Spinal cord (tissue), 10 donors: ENCODE measurements around the gene LRPAP1. TPM values are rescaled to one million over a fixed set of nuclear protein-coding genes. Genes with fewer than 3 reads are reported as not detected.

Experiments used
- DNase-seq, 6 donors: peaks; one replicate each; pipeline versions ENCODE4 v3.0.0 to v3.0.0-alpha.2; 2013 to 2015; ENCODE audit warnings: low spot score in 6 of 6, low read depth in 4 of 6
- H3K27ac ChIP-seq: one replicate; pipeline ENCODE4 v1.5.1; 2013; ENCODE audit warnings: low read depth, low read length, control low read depth
- H3K27me3 ChIP-seq: one replicate; pipeline ENCODE4 v1.6.1; 2013; ENCODE audit warnings: low read length; ENCODE audit not compliant: control insufficient read depth, insufficient read depth
- H3K36me3 ChIP-seq: one replicate; pipeline ENCODE4 v1.6.1; 2013; ENCODE audit warnings: low read length; ENCODE audit not compliant: control insufficient read depth, insufficient read depth
- H3K4me1 ChIP-seq: one replicate; pipeline ENCODE4 v1.6.1; 2013; ENCODE audit warnings: low read length; ENCODE audit not compliant: control insufficient read depth, insufficient read depth
- H3K4me3 ChIP-seq: one replicate; pipeline ENCODE4 v1.5.1; 2013; ENCODE audit warnings: low read depth, low read length, control low read depth
- H3K9me3 ChIP-seq: one replicate; pipeline ENCODE4 v1.6.1; 2013; ENCODE audit warnings: low read length; ENCODE audit not compliant: control insufficient read depth, insufficient read depth
- WGBS: methylation state at CpG from one replicate; pipeline ENCODE4 v1.1.5; 2013; ENCODE audit warnings: missing lambda C conversion rate; ENCODE audit not compliant: insufficient coverage; 5-methylcytosine and 5-hydroxymethylcytosine counted together
- polyA plus RNA-seq, 2 donors: library from polyadenylated mRNA; unstranded; fragments of 120-200 nt; gene quantifications; one replicate each; pipeline ENCODE4 v1.2.1, GENCODE V29; 2013; ENCODE audit not compliant: insufficient read length in 2 of 2
- total RNA-seq, 2 donors: library from RNA; depleted of rRNA in 1 of 2; stranded (reverse); fragments of 120-200 nt in 1 of 2; fragments of >200 nt in 1 of 2; gene quantifications; one replicate each; pipeline versions ENCODE4 v1.2.3 to v1.2.4, GENCODE V29; 2013 to 2014
- donor health status: healthy.

The LRPAP1 gene
- total and polyA plus RNA-seq, 4 donors, result 47.1 to 201 (median 139) TPM

DNA sequence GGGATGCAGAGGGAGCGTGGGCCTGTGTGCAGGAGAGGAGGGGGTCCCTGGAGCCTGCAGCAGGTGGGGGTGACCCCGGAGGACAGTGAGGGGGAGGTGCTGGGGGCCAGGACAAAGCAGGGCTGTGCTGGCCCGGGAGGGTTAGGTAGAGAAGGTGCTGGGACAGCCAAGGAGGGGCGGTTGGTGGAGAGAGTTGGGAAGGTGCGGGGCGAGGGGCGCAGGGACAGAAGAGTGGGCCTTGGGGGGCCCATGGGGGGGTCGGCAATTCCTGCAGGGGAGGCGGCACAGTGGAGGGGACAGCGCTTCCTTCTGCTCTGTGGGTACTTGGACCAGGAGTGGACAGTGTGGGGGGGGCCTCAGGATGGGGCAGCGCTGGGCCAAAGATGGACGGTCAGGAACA is 32.5 kb downstream of the LRPAP1 start:
- Histone ChIP-seq H3K4me3 (no peak overlapping the region), H3K27me3 (no peaks in the 10 kb centered on the region), H3K27ac (no peak overlapping the region), H3K4me1 (peaks cover 11% of the 10 kb centered on the region), H3K36me3 (peaks cover 84% of the 10 kb centered on the region), H3K9me3 (no peaks in the 10 kb centered on the region)
- 90% methylated on average over 10 of the region's 12 CpGs for WGBS
- DNase-seq, result no peak

DNA sequence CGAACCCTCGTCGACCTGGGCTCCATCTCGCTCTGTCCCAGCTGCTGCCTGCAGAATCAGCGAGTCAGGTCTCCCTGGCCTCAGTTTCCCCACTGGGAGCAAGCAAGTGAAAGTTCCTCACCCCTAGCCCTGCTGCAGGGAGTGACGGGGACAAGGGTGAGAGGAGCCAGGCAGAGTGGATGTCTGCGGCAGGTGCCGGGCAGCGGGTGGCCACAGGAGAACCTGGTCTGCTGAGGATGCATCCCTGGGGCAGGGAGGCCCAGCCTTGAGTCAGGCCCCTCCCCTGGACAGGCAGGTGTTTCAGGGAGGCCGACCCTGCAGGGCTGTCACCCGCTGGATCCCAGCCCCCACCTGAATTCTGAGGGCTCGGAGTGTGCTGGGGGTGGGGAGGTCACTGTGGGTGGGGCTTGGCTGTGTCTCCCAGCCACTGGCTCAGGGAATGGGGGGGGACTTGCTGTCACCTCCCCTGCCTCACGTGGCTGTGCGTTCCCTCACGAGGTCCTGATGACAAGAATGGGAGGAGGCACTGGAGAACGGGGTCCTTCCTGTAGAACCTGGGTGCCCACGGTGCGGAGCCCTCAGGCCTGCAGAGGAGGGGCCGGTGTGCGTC is 33.2 kb downstream of the LRPAP1 start:
- Histone ChIP-seq H3K4me1 (peaks cover 18% of the 10 kb centered on the region), H3K4me3 (no peak overlapping the region), H3K9me3 (no peaks in the 10 kb centered on the region), H3K27ac (no peak overlapping the region), H3K36me3 (peaks cover 82% of the 10 kb centered on the region), H3K27me3 (no peaks in the 10 kb centered on the region)
- WGBS, result 87% methylated on average over 19 of the region's 20 CpGs
- no peak for DNase-seq

DNA sequence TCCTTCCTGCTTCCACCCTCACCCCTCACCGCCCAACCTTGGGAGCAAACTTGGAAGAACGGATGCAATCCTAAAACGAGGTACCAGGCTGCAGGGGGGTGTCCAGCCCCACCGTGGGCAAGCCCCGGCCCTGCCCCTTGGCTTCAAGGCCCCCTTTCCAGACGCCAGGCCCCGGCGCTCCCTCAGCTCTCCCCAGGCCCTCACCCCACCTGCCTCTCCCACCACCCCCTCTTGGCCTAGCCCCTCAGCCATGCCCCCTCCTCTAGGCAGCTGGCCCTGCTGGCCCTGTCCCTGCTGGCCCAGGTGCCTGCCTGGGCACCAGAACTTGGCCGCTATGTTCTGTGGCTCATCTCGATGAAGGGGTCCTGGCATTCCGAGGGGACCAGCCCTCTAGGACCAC is 33.8 kb downstream of the LRPAP1 start:
- Histone ChIP-seq H3K4me1 (peaks cover 24% of the 10 kb centered on the region), H3K27ac (no peak overlapping the region)
- 69% methylated on average over 9 of the region's 11 CpGs for WGBS

DNA sequence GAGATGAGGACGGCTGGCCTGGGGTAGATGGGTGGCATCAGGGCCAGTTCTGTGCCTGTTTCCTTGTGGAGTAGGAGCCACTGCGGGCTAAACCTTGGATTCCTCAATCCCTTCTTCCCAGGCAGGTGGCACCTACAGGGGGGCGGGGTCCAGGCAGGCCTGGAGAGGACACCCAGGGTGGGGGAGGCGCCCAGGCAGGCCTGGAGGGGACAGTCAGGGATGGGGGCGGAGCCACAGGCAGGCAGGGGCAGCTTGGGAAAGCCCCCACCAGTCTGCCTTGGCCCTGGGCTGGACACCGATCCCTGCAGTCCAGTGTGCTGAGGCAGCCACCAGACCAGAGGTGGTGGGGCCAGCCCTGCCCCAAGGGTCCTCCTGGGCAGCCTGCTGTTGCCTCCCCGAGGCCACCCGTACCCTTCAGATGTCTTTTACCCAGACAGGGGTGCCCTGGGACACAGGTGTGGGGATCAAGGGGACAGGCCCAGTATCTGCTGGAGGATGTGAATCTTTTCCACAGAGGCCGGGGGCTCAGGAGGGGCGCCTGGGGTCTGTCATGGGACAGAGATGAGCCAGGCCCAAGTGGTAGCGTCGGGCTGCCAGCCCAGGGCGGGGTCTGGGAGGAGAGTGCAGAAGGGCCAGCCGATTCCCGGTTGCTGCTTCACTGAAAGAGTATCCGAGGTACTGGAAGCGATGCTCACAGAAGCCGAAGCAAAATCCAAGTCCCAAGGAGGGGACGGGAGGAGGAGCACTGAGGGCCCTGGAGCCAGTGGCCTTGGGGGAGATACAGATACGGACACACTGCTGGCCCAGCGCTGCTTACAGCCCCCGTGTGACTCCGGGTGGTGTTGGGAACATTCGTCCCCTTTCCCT is 34.5 kb downstream of the LRPAP1 start:
- 76% methylated on average over 22 of the region's 24 CpGs for WGBS
- Histone ChIP-seq H3K4me3 (no peak overlapping the region), H3K27me3 (peaks cover 7% of the 10 kb centered on the region), H3K27ac (no peak overlapping the region), H3K4me1 (peaks cover 29% of the 10 kb centered on the region), H3K9me3 (no peaks in the 10 kb centered on the region), H3K36me3 (peaks cover 81% of the 10 kb centered on the region)
- no peak for DNase-seq

More for the DNA sequence above, 33.8 kb downstream of the LRPAP1 start:
- H3K9me3 ChIP-seq, result no peaks in the 10 kb centered on the region
- peaks cover 81% of the 10 kb centered on the region for H3K36me3 ChIP-seq
- H3K27me3 ChIP-seq, result peaks cover 4% of the 10 kb centered on the region
- no peak overlapping the region for H3K4me3 ChIP-seq
- no peak for DNase-seq

DNA sequence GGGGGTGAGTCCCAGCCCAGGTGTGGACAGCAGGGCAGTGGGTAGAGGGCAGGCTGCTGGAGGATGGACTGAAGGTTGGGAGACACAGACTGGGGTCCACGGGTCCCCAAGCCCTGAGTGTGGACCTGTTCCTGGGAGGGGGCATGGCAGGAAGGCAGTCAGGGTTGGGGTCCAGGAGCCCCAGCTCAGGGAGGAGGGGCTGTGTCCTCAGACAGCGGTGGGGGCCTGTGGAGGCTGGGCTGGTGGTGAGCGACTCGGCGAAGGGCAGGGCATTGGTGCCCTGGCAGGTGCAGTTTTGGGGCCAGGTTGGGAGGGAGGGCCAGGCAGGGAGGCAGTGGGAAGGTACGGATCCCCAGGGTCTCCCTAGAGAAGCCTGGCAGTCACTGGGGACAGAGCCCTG is 35.1 kb downstream of the LRPAP1 start:
- Histone ChIP-seq H3K27ac (no peak overlapping the region), H3K9me3 (no peaks in the 10 kb centered on the region)

DNA sequence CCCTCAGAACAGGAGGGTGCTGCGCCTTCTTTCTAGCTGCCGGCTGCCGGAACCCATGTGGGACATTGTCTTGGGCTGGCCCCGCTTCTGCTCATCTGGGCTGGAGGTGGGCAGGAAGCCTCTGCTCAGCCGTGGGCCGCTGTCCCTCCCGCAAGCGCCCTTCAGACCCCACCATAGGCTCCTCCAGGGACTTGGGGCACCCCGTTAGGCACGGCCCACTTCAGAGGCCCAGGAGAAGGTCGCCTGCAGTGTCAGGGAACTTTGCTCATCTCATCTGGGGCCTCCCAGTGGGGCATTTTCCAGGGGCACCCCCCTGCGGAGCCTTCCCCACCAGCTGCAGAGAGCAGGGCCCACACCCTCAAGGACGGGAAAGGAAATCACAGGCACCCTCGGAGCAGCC is 36.2 kb downstream of the LRPAP1 start:
- H3K9me3 ChIP-seq, result no peaks in the 10 kb centered on the region
- H3K27ac ChIP-seq, result no peak overlapping the region
- 77% methylated on average over 14 of the region's 14 CpGs for WGBS
- H3K36me3 ChIP-seq, result peaks cover 71% of the 10 kb centered on the region
- no peak overlapping the region for H3K4me3 ChIP-seq
- no peak for DNase-seq
- H3K4me1 ChIP-seq, result peaks cover 34% of the 10 kb centered on the region
- peaks cover 21% of the 10 kb centered on the region for H3K27me3 ChIP-seq

More for the DNA sequence above, 35.1 kb downstream of the LRPAP1 start:
- no peak for DNase-seq
- peaks cover 77% of the 10 kb centered on the region for H3K36me3 ChIP-seq
- peaks cover 30% of the 10 kb centered on the region for H3K4me1 ChIP-seq
- no peak overlapping the region for H3K4me3 ChIP-seq
- peaks cover 12% of the 10 kb centered on the region for H3K27me3 ChIP-seq
- WGBS, result 99% methylated on average over 6 of the region's 6 CpGs

DNA sequence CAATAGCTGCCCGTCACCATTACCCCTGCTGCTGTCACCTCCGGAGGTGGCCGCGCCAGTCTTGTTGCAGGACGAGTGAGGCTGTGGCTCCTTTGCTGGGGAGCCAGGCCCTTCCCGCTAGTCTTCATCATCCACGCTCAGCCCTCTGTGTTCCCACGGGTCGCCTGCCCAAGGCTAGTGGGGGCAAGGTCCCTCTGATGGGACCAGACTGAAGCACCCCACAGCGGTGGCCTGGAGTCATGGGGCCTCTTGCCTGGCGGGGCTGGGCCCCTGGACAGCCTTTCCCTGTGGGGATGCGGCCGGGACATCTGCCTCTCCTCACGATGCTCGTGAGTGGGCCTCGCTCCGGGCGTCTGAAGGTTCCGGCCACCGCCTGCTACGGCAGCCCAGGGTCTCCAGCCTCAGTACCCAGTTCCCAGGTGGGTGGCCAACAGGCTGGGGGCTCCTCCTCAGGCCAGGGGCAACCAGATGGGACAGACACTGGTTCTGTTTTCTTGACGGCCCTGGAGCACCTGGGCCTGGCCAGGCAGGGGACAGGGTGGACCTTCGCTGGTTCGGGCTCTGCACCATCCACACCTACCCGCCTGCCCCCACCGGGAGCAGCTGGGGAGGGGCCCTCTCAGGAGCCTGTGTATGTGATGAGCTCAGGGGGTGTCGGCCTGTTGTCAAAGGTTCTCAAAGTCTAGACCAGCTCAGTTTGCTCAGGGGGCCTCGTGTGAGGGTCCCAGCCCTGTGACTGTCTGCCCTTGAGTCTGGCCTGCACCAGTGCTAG is 36.8 kb downstream of the LRPAP1 start:
- Histone ChIP-seq H3K9me3 (no peaks in the 10 kb centered on the region), H3K36me3 (peaks cover 65% of the 10 kb centered on the region), H3K4me1 (peaks cover 34% of the 10 kb centered on the region), H3K27me3 (peaks cover 21% of the 10 kb centered on the region), H3K27ac (no peak overlapping the region), H3K4me3 (no peak overlapping the region)
- WGBS, result 84% methylated on average over 24 of the region's 28 CpGs
- DNase-seq, result no peak

DNA sequence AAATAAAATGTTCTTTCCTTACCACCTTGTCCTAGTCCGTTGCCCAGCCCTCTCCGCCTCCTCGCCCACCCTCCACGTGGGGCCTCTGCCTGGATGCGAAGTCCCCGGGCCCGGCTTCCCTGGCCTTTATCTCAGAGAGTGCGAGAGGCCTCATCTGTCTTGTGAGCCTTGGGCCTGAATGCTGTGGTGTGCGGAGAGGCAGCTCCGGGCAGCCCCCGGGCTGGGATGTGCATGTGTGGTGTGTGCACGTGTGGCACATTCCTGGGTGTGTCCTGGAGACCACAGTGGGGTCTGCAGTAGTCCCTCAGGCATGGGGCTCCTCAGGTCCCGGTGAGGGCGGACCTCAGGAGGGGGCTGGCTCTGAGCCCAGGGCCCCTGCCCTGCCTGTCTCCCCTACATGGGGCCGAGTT is 37.8 kb downstream of the LRPAP1 start:
- H3K27ac ChIP-seq, result no peak overlapping the region
- H3K9me3 ChIP-seq, result no peaks in the 10 kb centered on the region
- no peak overlapping the region for H3K4me3 ChIP-seq
- peaks cover 34% of the 10 kb centered on the region for H3K4me1 ChIP-seq
- peak in 1 of 6 donors; percentile 24 for DNase-seq
- 12% methylated on average over 12 of the region's 15 CpGs for whole genome bisulfite sequencing
- H3K27me3 ChIP-seq, result peaks cover 21% of the 10 kb centered on the region
- peaks cover 56% of the 10 kb centered on the region for H3K36me3 ChIP-seq

DNA sequence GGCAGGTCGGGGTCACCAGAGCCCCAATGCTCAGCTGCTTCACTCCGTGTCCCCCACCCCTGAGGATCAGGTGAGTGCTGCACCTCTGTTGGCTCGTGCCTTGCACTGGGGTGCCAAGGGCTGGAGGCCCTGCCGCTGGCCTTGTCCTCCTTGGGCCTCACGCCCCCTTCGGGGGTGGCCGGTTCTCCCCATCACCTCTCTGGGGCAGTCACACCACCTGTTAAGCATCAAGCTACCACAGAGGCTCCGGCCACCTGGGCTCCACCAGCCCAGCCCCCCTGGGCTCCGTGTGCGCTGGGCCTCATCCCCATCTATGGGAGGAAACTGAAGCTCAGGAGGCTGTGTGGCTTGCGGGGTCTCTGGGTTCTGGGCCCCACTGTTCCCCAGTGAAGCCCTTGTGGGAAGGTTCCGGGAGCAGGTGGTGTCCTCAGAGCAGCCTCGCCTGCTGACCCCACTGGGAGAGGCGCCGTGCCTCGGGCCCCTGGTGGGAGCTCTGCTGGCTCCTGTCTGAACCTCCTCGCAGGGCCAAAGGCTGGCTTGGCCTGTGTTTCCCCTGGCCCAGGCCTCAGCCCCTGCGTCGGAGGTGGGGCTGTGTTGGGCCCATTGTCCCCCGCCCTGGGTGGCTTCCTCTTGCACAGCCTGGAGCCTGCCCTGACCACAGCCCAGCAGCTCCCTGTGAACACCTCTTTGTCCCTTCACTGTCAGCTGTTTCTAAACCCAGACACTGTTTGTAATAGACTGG is 38.3 kb downstream of the LRPAP1 start:
- DNase-seq, result peak in 1 of 6 donors; percentile 34
- 56% methylated on average over 20 of the region's 20 CpGs for WGBS
- H3K27ac ChIP-seq, result no peak overlapping the region

More for the DNA sequence above, 38.3 kb downstream of the LRPAP1 start:
- peaks cover 50% of the 10 kb centered on the region for H3K36me3 ChIP-seq
- H3K27me3 ChIP-seq, result peaks cover 21% of the 10 kb centered on the region
- peaks cover 34% of the 10 kb centered on the region for H3K4me1 ChIP-seq
- H3K4me3 ChIP-seq, result no peak overlapping the region
- no peaks in the 10 kb centered on the region for H3K9me3 ChIP-seq
